T follicular helper cell (primary cell): ENCODE data around the gene DACT1.

Experiments
- DNase-seq: peaks from one replicate; pipeline ENCODE4 v3.0.0-alpha.2; 2020; ENCODE audit warnings: low read depth

The DACT1 gene

DNA sequence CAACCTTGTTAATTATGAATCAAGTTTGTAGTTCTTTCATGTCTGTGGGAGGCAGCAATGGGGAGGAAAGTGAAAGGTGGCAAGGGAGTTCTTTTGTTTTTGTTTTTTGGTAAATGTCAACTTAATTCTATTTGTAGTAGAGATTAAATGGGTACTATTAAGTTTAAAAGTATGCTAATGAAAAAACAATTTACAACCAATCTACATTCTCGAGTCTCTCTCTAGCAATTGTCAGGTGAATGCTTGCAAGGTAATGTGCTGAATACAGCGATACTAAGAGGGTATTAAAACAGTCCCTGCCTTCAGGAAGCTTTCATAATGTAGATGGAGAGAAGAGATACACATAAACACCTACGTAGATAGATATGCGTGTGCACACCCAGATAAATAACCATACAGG lies 1.6 kb upstream of the DACT1 start:
- no peak for DNase-seq

DNA sequence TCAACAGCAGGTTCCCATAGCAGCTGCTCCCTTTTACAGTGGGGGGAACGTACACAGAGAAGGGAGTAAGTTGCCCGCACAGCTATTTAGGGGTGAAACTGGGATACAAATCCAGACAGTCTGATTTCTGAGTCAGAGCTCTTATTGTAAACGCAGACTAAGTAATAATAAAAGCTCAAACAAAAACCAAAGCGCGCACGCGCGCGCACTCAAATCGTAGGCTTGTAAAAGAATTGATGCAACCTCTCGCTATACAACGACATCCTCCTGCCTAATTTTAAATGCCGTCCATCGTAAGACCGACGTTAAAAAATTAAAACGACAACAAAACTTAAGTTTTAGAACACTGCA lies 747 bp upstream of the DACT1 start:
- DNase-seq = no peak

DNA sequence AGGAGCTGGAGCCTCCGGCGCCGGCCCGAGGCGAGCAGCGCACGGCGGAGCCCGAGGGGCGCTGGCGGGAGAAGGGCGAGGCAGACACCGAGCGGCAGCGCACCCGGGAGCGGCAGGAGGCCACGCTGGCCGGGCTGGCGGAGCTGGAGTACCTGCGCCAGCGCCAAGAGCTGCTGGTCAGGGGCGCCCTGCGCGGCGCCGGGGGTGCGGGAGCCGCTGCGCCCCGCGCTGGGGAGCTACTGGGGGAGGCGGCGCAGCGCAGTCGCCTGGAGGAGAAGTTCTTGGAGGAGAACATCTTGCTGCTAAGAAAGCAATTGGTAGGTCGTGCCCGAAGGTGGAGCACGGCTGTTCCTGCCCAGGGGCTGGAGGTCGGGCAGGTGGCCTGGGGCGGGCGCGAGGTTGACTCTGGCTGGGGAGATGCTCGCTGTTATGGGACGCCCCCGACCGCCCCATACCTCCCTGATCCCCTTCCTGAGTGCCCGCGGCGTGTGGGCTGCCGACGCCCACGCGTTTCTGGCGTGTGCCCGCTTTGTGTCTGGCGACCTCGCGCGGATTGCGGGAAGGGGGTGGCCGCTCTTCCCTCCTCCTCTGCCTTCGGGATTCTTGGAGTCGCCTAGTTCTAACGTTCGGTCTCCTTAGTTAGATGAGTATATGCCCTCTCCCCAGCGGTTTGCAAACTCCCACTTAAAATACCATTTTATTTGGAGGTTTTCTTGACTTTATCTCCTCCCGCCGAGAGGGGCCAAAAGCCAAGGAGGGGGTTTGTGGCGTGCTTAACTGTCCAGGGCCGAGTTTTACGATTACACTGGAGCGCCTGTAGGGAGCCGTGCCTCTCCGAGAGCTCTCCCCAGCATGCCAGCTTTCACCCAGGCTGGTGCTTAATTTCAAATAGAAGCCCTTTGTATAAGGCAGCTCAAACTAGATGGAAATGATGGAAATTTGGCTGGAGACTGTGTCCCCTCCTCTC lies 752 bp downstream of the DACT1 start:
- no peak for DNase-seq

DNA sequence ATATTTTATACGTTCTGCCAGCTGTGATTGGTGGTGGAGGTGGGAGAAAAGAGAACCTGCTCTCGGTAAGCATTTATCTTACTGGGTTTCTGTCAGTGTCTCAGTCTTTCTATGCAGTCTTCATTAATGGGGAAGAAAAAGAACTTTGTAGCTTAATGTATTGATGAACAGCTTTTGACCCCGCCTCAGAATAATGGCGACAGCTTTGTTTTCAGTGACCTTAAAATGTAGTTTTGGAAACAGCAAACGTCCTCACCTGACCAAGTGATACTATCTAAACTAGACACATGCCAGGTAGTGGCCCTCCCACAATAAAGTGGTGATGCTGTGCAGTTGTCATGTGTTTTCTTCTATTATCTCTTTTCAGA lies 1.4 kb downstream of the DACT1 start:
- no peak for DNase-seq

DNA sequence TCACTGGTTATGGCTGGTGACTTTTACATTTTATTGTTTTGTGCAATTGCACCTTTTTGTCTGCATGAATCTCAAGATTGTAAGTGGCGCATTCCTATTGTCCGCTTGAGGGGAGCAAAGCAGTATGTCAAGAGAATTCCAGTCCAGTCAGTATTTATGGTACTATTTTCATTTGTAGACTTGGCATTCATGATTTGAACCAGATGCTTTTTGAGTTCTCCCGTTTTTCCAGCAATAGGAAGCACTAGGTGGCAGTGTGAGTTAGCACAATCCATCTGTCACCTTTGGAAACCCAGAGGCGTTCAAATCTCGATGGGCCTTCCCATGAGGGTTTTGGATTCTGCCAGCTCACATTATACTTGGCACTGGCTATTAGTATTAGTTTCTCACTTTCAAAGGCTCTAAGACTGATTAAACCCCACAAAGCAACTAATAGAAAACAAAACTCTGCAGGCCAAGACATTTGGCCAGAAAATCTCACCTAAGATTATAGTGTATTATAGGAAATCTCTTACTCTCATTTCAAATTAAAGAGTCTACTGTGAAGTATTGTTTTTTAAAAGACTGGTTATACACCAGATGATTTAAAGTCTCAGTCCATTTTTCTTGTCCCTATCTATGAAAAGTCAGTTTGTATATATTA lies 2.2 kb downstream of the DACT1 start:
- no peak for DNase-seq

DNA sequence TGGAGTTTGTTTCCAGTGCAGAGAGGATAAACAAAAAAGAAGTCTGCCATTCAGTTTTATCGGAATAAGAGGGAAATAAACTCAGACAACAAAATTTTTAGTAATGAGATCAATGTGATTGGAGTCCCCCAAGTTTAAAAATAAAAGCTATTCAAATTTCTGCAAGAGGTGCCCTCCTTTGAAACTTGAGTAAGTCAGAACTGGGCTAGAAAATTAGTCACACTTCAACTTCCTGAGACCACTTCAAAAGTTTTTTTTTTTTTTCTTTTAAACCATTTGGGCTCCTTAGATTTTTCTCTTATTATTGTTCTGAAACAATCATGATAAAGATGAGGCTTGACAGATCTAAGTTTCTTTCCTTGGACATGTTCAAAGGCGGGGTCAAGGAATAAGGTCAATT lies 3.2 kb downstream of the DACT1 start:
- no peak for DNase-seq

DNA sequence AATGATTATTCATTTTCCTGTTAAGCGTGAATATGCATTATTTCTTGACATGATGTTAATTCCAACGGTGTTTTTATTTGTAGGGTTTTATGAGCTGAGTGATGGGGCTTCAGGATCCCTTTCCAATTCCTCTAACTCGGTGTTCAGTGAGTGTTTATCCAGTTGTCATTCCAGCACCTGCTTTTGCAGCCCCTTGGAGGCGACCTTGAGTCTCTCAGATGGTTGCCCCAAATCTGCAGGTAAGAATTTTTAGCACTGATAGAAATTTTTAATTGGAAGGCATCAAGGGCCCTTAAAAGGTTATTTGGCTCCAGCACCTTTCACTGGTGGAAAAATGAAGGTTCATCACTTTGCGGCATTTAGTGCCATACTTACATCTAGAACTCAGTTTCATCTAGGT lies 3.7 kb downstream of the DACT1 start:
- no peak for DNase-seq

DNA sequence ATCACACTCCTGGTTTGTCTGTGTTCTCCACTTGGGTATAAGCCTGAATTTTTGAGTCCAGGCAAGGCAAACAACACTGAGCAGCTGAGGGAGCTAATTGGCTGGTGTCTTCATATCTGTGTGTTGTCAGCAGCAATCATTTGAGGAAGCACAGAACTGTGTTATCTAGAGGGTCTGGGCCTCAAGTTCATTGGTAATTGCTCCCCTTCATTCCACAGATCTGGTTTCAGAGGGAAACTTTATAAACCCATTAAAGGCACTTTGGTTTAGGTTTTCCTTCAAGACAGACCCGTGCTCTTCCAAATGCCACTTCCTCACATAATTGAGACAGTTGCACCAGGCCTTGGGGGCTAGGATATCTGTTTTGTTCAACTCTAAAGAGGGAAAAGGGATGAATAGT lies 5.6 kb downstream of the DACT1 start:
- no peak for DNase-seq

DNA sequence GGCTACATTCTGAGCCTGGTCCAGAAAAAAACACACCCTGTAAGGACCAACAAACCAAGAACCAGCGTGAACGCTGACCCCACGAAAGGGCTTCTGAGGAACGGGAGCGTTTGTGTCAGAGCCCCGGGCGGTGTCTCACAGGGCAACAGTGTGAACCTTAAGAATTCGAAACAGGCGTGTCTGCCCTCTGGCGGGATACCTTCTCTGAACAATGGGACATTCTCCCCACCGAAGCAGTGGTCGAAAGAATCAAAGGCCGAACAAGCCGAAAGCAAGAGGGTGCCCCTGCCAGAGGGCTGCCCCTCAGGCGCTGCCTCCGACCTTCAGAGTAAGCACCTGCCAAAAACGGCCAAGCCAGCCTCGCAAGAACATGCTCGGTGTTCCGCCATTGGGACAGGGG lies 7.9 kb downstream of the DACT1 start:
- DNase-seq = no peak

DNA sequence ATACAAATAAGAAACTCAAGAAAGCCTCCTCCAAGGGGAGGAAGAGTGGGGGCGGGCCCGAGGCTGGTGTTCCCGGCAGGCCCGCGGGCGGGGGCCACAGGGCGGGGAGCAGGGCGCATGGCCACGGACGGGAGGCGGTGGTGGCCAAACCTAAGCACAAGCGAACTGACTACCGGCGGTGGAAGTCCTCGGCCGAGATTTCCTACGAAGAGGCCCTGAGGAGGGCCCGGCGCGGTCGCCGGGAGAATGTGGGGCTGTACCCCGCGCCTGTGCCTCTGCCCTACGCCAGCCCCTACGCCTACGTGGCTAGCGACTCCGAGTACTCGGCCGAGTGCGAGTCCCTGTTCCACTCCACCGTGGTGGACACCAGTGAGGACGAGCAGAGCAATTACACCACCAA lies 8.7 kb downstream of the DACT1 start:
- DNase-seq = no peak

DNA sequence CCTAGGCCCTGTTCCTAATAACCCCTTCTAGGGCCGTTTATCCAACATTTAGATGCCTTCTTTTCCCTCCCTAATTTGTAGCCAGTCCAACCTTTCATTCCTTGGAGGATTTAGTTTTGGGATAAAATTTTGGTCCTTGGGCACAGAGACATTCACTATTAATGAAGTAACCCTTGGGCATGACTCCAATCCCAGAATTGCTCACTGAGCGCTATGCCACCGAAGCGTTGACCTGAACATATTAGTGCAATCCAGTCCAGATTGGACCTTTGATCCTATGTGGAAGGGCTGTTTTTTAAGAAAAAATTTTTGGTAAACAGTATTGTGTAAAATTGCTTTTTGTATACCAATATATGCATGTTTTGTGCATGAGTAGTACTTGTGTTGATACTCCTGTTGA lies 10.0 kb downstream of the DACT1 start:
- no peak for DNase-seq

DNA sequence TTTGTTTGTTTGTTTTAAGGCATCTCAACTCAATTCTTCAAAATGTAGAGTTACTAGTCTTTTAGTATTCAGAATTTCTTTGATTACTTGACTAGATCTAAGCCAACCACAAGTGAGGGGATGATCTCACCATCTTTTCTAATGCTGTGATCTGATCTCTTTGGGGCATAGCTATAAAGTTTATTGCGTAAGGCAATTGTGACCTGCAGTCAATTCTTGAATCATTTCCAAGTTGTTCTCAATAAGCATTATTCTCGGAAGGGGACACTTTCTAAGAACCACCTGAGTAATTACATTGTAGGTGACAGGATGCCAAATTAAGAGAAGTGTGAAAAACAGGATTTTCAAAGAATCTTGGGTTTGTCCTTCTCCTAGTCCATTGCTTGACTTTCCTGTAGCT lies 13.1 kb downstream of the DACT1 start:
- no peak for DNase-seq

DNA sequence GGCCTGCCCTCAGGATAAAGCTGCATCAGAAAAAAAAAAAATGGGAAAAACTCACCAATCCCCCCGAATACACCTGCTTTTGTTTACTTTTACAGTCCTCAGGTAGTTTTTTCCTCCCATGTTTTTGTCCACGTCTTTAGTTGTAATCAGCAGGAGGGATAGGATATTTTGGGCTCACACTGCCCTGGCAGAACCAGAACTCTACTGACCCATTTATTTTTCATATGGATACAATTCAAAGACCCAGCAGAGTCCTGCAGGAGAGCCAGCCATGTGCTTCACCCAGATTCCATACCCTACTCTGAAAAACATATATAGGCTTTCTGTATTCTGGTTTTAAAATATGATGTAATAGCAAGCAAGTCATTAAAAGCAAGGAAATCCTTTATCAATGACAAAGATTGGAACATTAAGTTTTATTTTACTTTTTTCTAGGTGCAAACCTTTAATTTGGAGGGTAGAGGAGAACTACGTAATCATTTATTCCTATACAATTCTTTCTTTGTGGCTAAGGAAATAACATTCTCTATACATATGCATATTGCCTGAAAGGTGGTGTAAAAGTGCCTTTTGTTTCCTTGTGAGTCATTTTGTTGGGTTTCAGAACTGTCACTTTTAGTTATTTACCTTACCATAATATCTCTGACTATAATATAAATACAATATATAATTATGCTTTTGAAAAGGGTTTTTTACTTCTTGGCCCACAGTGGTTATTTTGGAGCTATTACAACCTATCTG lies 19.1 kb downstream of the DACT1 start:
- DNase-seq = no peak

DNA sequence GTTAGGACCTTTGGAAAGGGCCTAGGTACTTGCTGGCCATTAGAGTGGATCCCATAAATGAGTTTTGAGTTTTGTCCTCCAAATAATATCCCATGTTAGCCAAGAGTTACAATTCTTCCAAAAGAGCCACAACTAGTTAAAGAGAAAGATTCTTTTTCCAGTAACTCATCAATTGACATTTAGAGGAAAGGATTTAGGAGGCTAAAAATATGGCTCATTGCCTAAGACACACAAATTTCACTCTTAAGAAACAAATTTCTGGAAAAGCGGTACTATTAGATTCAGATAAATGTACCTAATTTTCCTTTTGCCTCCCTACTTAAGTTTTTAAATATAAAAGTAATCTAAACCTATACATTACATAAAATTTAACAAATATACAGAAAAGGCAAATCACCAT lies 21.3 kb downstream of the DACT1 start:
- no peak for DNase-seq

DNA sequence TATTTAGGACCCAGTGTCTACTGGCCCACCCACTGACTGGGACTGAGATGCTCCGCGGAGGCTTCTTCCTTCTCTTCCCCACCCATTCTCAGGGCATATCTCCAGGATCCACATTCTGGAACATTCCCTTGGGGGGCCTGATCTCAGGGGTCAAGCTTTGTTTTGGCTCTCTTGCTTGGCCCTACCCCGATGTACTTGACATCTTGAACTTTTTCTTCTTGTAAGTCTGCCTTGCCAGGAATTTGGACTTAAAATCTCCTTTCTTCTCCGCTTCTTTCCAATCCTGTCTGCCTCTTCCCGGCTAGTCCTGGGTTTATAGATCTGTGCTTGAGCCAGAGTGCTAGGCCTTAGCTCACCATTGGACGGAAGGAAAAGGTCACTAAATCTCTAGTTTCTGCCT lies 22.1 kb downstream of the DACT1 start:
- DNase-seq = no peak

DNA sequence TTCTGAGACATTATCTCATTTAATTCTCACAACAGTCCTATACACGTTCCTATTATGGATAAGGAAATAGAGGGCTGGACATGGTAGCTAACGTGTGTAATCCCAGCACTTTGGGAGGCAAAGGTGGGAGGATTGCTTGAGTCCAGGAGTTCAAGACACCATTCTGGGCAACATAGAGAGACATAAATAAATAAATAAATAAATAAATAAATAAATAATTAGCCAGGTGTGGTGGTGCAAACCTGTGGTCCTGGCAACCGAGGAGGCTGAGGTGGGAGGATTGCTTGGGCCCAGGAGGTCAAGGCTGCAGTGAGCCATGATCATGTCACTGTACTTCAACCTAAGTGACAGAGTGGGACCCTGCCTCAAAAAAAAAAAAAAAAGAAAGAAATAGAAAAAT lies 22.6 kb downstream of the DACT1 start:
- DNase-seq = no peak

DNA sequence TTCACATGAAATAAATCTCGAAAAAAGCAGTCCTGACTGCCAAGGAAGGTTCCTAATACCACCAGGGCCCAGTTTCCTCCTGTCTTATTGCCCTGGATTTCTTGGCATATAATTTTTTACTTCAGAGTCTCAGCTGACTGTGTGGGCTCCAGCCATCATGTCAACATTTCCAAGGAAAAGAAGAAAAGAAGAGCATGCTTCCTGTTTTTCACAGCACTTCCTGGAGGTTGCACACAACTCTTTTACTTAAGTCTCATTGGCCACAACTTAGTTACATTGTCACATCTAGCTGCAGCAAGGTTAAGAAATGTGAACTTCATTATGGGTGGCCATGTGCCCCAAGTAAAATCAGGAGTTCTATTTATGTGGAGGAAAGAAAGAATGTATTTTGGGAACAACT lies 24.3 kb downstream of the DACT1 start:
- no peak for DNase-seq

DNA sequence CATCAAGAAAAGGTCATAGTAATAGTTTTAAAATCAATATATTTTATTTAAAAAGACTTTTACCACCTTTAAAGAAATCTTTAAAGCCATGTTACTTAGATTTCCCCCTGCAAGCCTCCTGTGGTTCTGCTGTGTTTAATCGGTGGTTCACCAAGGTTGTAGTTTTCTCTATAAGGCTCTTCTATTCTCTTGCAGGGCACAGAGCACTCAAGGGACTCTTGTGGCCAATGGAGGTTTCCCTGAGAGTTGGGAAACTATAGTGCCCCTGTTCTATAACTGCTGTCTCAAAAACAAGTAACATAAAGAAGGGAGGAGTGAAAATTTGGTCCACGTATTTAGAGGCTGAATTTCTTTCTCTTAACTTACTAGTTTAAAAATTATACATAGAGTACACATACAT lies 25.0 kb downstream of the DACT1 start:
- DNase-seq = no peak

DNA sequence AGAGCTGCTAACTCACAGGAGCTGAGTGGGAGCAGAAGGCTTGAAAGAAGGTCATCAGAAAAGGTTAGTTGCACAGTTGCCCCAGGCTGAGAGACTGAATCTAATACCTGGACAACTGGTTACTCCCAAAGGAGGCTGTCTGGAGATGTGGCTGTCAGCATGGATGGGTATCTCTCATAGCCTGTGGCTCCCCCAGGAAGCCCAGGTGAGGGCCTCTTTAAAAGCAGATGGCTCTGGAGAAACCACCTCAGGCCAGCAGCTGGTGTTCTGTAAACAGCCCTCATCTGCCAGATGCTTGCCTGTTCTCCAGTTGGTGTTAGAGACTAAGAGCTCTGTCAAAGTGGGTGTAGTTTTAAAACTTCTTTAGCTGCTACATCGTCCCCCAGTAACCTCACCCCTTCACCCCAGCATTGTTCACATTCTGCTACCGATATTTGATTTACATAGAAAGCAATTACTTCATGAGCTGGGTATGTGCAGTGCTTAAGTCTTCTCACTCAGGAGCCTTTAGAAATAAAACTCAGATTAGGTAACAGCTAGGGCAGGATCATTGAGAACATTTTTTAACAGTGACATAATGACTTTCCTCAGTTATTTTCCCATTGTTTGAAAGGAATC lies 25.8 kb downstream of the DACT1 start:
- no peak for DNase-seq

DNA sequence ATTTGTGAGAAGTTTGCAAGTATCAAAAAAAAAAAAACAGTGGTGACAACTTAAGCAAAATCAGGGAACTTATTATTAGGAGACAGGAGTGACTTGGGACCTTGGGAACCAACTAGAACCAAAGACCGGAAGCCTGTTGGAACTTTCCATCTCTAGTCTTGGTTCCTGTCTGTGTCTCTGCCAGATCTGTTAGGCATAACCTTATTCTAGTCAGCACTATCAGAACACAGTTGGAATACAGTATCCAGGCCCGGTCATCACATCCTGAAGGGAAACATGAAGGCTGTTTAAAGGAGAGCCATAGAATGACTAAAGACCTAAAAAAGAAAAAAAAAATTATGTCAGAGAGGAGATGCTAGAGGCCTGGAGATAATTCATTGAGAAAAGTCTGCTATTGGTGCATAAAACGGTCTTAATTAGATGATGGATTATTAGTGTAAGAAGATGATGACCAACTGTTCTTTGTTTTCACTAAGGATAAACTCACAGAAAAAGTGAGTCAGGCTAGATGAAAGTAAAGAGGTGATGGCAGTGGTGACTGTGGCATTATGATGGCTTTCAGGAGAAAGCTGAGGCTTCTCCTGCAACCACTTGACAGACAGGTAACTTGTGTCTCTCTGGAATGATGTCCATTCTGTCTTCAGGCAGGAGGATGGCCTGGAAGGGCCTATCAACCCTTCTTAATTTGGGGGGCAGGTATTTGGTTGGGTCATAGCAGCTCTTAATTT lies 28.2 kb downstream of the DACT1 start:
- DNase-seq = no peak

DNA sequence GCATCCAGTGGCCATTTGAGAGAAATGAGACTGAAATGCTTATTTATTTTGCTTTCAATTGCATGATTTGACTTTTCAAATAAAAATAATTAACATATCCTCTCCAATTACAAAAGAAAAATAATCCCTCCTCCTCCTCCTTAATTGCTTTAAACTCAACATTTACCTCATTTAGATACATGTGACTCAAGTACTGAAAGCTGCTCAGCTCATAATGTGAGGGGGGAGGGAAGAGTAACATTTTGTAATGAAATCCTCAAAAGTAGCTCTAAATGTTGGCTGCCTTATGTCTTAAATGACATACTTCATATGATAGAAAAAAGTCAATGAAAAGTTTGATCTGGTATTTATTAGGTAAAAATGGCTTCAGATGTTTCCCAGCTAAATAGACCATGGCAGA lies 29.0 kb downstream of the DACT1 start:
- no peak for DNase-seq

DNA sequence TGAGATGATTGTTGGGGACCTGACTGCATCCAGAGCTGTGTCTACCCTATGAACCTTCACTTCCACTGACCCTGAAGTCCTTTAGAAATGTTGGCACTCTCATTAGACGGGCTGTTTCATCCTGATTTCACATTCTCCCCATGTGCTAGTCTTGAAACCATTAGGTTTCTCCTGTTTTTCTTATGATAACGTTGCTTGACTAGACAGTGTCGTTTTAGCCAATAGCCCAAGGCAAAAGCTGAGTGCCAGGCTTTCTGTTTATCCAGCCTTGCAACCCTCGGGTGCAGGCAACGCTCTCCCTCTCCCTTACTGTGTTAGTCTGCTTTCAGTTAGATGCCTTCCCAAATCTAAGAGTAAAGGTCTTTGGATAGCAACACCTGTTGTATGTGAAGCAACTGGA lies 30.1 kb downstream of the DACT1 start:
- DNase-seq = no peak
